Activated naive CD4-positive, alpha-beta T cell treated with anti-CD3 and anti-CD28 coated beads, Interleukin-2, amount 10 ng/mL, durations not matched to agents 7 days and 5 days (primary cell): Measurements from ENCODE around the gene HDX.
"Not testable (repeated sequence)": the region's sequence is repeated elsewhere in the genome, so short reads cannot be mapped to it uniquely, and the experiment has no call there.

Experiments
- CTCF ChIA-PET: fragments of 350-600 bp; sonication (Branson Sonifier 250); formaldehyde crosslinking; loops from one replicate; lab custom pipeline; 2021; ENCODE audit warnings: antibody characterized with exemption; lab: Charles Lee
- DNase-seq: peaks from one replicate; pipeline ENCODE4 v3.0.0-alpha.2; 2020
- H3K27ac Mint-ChIP-seq: one replicate; pipeline ENCODE4 v1.8.0; 2021; ENCODE audit warnings: mild to moderate bottlenecking, moderate library complexity, mixed read lengths
- H3K27me3 Mint-ChIP-seq: one replicate; pipeline ENCODE4 v1.8.0; 2021; ENCODE audit warnings: mild to moderate bottlenecking, mixed read lengths
- H3K36me3 Mint-ChIP-seq: one replicate; pipeline ENCODE4 v1.8.0; 2021; ENCODE audit warnings: mixed read lengths
- H3K4me1 Mint-ChIP-seq: one replicate; pipeline ENCODE4 v1.8.0; 2021; ENCODE audit warnings: mixed read lengths
- H3K4me3 Mint-ChIP-seq: one replicate; pipeline ENCODE4 v1.8.0; 2021; ENCODE audit warnings: mild to moderate bottlenecking, moderate library complexity, mixed read lengths
- H3K9me3 Mint-ChIP-seq: one replicate; pipeline ENCODE4 v1.8.0; 2021; ENCODE audit warnings: mixed read lengths

HDX gene

GRCh38 chrX:84501798-84502628, at the start of gene HDX:
TSS of gene HDX (minus strand) at chrX:84502453. CDS start at chrX:84475397, 27,056 bp downstream.
- Mint-ChIP-seq H3K27me3 (peaks cover 4% of the 10 kb centered on the region), H3K27ac (peak within 1 kb of the TSS; percentile 88), H3K4me3 (peak within 1 kb of the TSS; percentile 80), H3K36me3 (no peaks in the 10 kb centered on the region), H3K9me3 (no peaks in the 10 kb centered on the region), H3K4me1 (peaks cover 9% of the 10 kb centered on the region)
- CTCF ChIA-PET: no interaction called here
- DNase-seq: peak; percentile 77

GRCh38 chrX:84541315-84541714, 39.1 kb upstream of the HDX start:
- DNase-seq, CTCF ChIA-PET, H3K27ac Mint-ChIP-seq, H3K4me3 Mint-ChIP-seq, H3K36me3 Mint-ChIP-seq, H3K27me3 Mint-ChIP-seq, H3K4me1 Mint-ChIP-seq: not testable (repeated sequence)
- H3K9me3 Mint-ChIP-seq: peaks cover 18% of the 10 kb centered on the region

DNA sequence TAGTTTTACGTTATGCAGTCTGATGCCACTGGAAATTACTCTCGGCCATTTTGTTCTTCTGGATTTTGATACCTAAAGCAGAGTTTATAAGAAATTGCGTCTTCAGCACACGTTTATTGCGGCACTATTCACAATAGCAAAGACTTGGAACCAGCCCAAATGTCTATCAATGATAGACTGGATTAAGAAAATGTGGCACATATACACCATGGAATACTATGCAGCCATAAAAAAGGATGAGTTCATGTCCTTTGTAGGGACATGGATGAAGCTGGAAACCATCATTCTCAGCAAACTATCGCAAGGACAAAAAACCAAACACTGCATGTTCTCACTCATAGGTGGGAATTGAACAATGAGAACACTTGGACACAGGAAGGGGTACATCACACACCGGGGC, 35.4 kb upstream of the HDX start:
- H3K9me3 Mint-ChIP-seq: peaks cover 15% of the 10 kb centered on the region
- CTCF ChIA-PET, H3K27ac Mint-ChIP-seq, H3K4me3 Mint-ChIP-seq, H3K4me1 Mint-ChIP-seq, H3K27me3 Mint-ChIP-seq, H3K36me3 Mint-ChIP-seq, DNase-seq: not testable (repeated sequence)

DNA sequence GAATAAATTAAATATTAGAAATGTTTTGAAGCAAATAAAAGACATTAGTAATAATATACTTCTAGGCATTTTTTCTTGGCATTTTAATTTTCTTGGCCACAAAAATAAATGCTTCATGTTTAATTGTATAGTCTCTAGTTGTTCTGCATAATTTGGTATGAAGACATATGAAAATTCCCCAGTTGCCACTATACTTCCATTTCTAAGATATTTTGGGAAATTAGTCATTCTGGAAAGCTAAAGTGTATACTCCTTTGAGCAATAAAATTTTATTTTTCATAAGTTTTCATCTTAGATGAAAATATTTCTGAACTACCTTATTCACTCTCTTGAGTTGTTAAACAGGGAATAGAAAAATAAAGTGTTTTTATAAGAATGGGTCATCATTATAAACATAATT, 13.8 kb downstream of the HDX start:
- Mint-ChIP-seq H3K4me1 (no peaks in the 10 kb centered on the region), H3K4me3 (no peak overlapping the region), H3K36me3 (no peaks in the 10 kb centered on the region), H3K27ac (no peak overlapping the region), H3K9me3 (peaks cover 4% of the 10 kb centered on the region), H3K27me3 (no peaks in the 10 kb centered on the region)
- CTCF ChIA-PET: no interaction called here
- DNase-seq: no peak

DNA sequence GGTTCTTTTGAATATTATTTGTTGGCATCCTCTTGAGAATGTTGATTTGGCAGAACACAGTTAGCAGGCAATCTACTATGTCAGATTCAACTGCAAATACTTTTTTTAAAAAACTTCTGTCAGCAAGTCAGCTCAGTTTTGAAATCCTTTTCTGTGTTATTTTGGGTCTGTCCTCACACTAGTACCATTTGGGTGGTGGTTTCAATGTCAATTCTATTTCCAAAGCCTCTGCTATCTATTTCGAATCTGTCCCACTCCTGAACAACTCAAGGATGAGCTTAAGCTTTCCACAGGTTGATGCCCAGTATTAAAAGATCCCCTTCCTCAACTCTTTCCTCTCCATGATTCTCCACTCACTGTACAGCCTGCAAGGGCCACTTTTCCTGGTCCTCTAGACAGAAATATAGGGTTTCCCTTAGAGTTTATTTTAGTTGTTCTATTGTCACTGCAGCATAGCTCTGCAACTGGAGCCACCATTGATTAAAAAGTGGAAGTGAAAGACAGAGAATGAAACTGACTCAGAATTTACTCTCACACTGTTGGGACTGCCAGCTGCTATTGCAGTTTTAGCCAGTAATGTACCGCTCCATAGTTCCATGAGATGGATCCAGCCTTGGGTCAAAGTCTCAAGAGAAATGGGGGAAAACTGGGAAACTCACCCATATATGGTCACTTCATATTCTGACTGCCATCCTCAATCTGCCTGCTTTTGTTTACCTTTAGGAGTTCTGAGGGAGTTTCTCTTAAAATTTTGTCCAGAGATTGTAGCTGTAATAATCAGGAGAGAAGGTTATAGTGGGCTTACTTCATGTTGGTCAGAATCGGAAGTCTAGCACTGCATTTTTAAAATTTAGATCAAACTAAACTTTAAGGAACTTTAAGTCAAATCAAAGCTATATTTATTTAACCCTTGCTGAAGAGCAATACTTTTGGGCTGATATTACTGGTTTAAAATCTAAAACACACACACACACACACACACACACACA, 14.6 kb downstream of the HDX start:
- Mint-ChIP-seq H3K27me3 (no peaks in the 10 kb centered on the region), H3K4me3 (no peak overlapping the region), H3K9me3 (peaks cover 6% of the 10 kb centered on the region), H3K4me1 (no peaks in the 10 kb centered on the region), H3K27ac (peak overlapping the region; percentile 21), H3K36me3 (no peaks in the 10 kb centered on the region)
- CTCF ChIA-PET: no interaction called here
- no peak for DNase-seq

GRCh38 chrX:84479086-84479485, 23.2 kb downstream of the HDX start:
- peaks cover 11% of the 10 kb centered on the region for H3K9me3 Mint-ChIP-seq
- no peaks in the 10 kb centered on the region for H3K27me3 Mint-ChIP-seq
- CTCF ChIA-PET: no interaction called here
- no peak overlapping the region for H3K4me3 Mint-ChIP-seq
- H3K27ac Mint-ChIP-seq: no peak overlapping the region
- H3K36me3 Mint-ChIP-seq: no peaks in the 10 kb centered on the region
- no peaks in the 10 kb centered on the region for H3K4me1 Mint-ChIP-seq
- DNase-seq: no peak

- Mint-ChIP-seq H3K36me3 (no peaks in the 10 kb centered on the region), H3K4me3 (no peak overlapping the region), H3K4me1 (no peaks in the 10 kb centered on the region), H3K27me3 (no peaks in the 10 kb centered on the region), H3K9me3 (peaks cover 3% of the 10 kb centered on the region), H3K27ac (no peak overlapping the region)
- CTCF ChIA-PET: no interaction called here
- DNase-seq: no peak
Observed at GRCh38 chrX:84477114-84477513, 25.1 kb downstream of the HDX start.

- Mint-ChIP-seq H3K9me3 (no peaks in the 10 kb centered on the region), H3K27me3 (no peaks in the 10 kb centered on the region), H3K4me3 (no peak overlapping the region), H3K27ac (no peak overlapping the region), H3K4me1 (no peaks in the 10 kb centered on the region), H3K36me3 (no peaks in the 10 kb centered on the region)
- DNase-seq: no peak
- CTCF ChIA-PET: no interaction called here
Observed at GRCh38 chrX:84475596-84475995, 26.7 kb downstream of the HDX start.

- Mint-ChIP-seq H3K36me3 (no peaks in the 10 kb centered on the region), H3K27ac (no peak overlapping the region), H3K4me3 (no peak overlapping the region), H3K9me3 (no peaks in the 10 kb centered on the region), H3K27me3 (no peaks in the 10 kb centered on the region), H3K4me1 (no peaks in the 10 kb centered on the region)
- no peak for DNase-seq
- CTCF ChIA-PET: no interaction called here
Observed at GRCh38 chrX:84475101-84475500, 27.2 kb downstream of the HDX start.

- Mint-ChIP-seq H3K4me3 (no peak overlapping the region), H3K27me3 (no peaks in the 10 kb centered on the region), H3K27ac (no peak overlapping the region), H3K36me3 (no peaks in the 10 kb centered on the region), H3K9me3 (no peaks in the 10 kb centered on the region), H3K4me1 (no peaks in the 10 kb centered on the region)
- CTCF ChIA-PET: no interaction called here
- DNase-seq: no peak
Observed at GRCh38 chrX:84469226-84469625, 33.0 kb downstream of the HDX start.

GRCh38 chrX:84467898-84468297, 34.4 kb downstream of the HDX start:
- H3K27me3 Mint-ChIP-seq: no peaks in the 10 kb centered on the region

GRCh38 chrX:84453351-84454246, 48.7 kb downstream of the HDX start:
- Mint-ChIP-seq H3K4me1 (no peaks in the 10 kb centered on the region), H3K27ac (no peak overlapping the region), H3K4me3 (no peak overlapping the region), H3K9me3 (peaks cover 2% of the 10 kb centered on the region), H3K36me3 (no peaks in the 10 kb centered on the region), H3K27me3 (no peaks in the 10 kb centered on the region)
- CTCF ChIA-PET: no interaction called here
- no peak for DNase-seq

More at GRCh38 chrX:84467898-84468297, 34.4 kb downstream of the HDX start:
- Mint-ChIP-seq H3K36me3 (no peaks in the 10 kb centered on the region), H3K4me3 (no peak overlapping the region), H3K27ac (no peak overlapping the region), H3K9me3 (no peaks in the 10 kb centered on the region), H3K4me1 (no peaks in the 10 kb centered on the region)
- CTCF ChIA-PET: no interaction called here
- no peak for DNase-seq

DNA sequence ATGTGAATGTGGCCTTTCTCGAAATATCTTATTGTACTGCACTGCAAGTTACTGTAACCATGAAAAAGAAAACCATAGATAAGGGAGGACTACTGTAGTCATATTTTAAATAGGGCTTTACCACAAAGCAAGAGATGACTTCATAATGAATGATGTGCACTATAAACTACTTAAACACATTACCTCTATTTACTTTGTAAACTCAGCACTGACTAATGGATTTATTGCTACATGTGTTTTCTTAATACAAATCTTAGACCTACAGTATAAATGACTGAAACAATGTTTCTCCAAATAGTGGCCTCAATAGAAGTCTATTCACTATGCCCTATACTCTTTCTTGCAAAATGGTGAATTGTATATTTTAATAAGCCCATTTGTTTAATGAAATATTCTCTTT, 61.1 kb downstream of the HDX start:
- H3K4me3 Mint-ChIP-seq: no peak overlapping the region
- DNase-seq: no peak
- H3K36me3 Mint-ChIP-seq: peaks cover 2% of the 10 kb centered on the region
- H3K9me3 Mint-ChIP-seq: peaks cover 4% of the 10 kb centered on the region
- no peaks in the 10 kb centered on the region for H3K27me3 Mint-ChIP-seq
- no peaks in the 10 kb centered on the region for H3K4me1 Mint-ChIP-seq
- no peak overlapping the region for H3K27ac Mint-ChIP-seq
- CTCF ChIA-PET: no interaction called here

DNA sequence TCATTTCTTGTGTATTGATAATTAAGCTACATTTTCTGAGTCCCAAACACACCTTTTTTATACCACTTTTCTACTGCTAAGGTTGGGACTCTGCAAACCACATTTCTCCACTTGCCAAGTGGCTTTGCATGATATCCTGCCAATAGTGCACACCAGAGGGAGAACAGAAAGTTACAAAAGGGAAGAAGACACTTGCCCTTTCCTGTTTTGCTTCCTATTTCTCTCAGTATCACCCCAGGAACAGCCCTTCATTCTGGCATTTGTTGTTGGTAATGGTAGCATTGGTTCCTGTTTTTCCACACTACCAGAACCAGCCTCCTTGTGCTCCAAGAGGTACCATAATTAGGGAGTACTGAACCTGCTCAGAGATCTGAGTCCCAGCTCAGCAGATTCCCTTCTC, 87.1 kb downstream of the HDX start:
- H3K27ac Mint-ChIP-seq: no peak overlapping the region
- H3K9me3 Mint-ChIP-seq: peaks cover 9% of the 10 kb centered on the region
- no peak for DNase-seq
- H3K36me3 Mint-ChIP-seq: no peaks in the 10 kb centered on the region
- H3K27me3 Mint-ChIP-seq: no peaks in the 10 kb centered on the region
- CTCF ChIA-PET: no interaction called here
- H3K4me1 Mint-ChIP-seq: no peaks in the 10 kb centered on the region
- H3K4me3 Mint-ChIP-seq: no peak overlapping the region
